ENCODE results near the gene CABP2.

DNA sequence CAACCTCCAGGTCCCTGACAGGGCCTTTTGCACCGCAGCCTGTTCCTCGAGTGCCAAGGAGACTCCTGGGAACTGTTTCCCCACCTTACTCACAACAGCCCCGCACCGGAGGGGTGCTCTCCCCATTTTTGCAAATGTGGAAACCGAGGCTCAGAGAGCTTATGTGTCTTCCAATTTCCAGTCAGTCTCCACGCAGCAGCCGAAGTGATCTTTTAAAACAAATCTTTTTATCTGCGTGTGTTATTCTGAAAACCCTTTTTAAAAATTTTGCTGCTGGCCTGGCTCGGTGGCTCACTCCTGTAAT, 53.8 kb downstream of the CABP2 start:
- TF ChIP-seq CTCF (IDR thresholded peaks at IDR 0.05): peak; percentile 40; the same call in 1 of the 2 replicates
- no peak for TF ChIP-seq ZFX (IDR thresholded peaks at IDR 0.05; ENCODE audit: borderline replicate concordance)

All from 22Rv1 (cell line).